Keratinocyte (primary cell): ENCODE measurements around the gene TSC22D4. TPM values are rescaled to one million over a fixed set of nuclear protein-coding genes. Genes with fewer than 3 reads are reported as not detected.

Source experiments
- DNase-seq: peaks from one replicate; pipeline ENCODE4 v3.0.0-alpha.2; 2011; ENCODE audit warnings: low read depth, missing footprints, low spot score
- FAIRE-seq: peaks from 2 replicates; lab custom pipeline; 2011; peaks lifted over from hg19 to GRCh38; lab: Jason Lieb, UNC
- H2AFZ ChIP-seq: 2 replicates; pipeline ENCODE4 v1.6.0; 2012; ENCODE audit warnings: low read length, control low read depth, inconsistent platforms; ENCODE audit not compliant: control insufficient read depth
- H3K27ac ChIP-seq: 2 replicates; pipeline ENCODE4 v1.5.1; 2011; ENCODE audit warnings: low read length; ENCODE audit not compliant: control insufficient read depth, insufficient read depth
- H3K27me3 ChIP-seq: 3 replicates; pipeline ENCODE4 v1.6.0; 2011; ENCODE audit warnings: low read length; ENCODE audit not compliant: control insufficient read depth, insufficient read depth; ENCODE audit errors: extremely low read depth
- H3K36me3 ChIP-seq, 2 experiments: 2 replicates in 1 of 2; 3 replicates in 1 of 2; pipeline ENCODE4 v1.5.1; 2011; ENCODE audit warnings: low read length in 2 of 2, mild to moderate bottlenecking in 1 of 2; ENCODE audit not compliant: control insufficient read depth in 2 of 2, insufficient read depth in 2 of 2; ENCODE audit errors: extremely low read depth in 1 of 2
- H3K4me1 ChIP-seq: 3 replicates; pipeline ENCODE4 v1.5.1; 2011; ENCODE audit warnings: low read length; ENCODE audit not compliant: control insufficient read depth, insufficient read depth; ENCODE audit errors: extremely low read depth
- H3K4me2 ChIP-seq: 3 replicates; pipeline ENCODE4 v1.6.0; 2011; ENCODE audit warnings: low read depth, low read length; ENCODE audit not compliant: control insufficient read depth, insufficient read depth; ENCODE audit errors: extremely low read depth
- H3K4me3 ChIP-seq, 3 experiments: fragments of 200-600 bp in 1 of 3; sonication (generic) in 1 of 3; 2 replicates in 2 of 3; 3 replicates in 1 of 3; pipeline ENCODE4 v1.5.1; 2011 to 2016; ENCODE audit warnings: low read length in 3 of 3, mild to moderate bottlenecking in 3 of 3, control low read depth in 2 of 3, inconsistent platforms in 1 of 3, low read depth in 1 of 3, mixed read lengths in 1 of 3, mixed run types in 1 of 3, moderate library complexity in 1 of 3; ENCODE audit not compliant: control insufficient read depth in 2 of 3, insufficient read depth in 2 of 3; ENCODE audit errors: extremely low read depth in 1 of 3
- H3K79me2 ChIP-seq: 2 replicates; pipeline ENCODE4 v1.6.0; 2012; ENCODE audit warnings: low read length; ENCODE audit not compliant: control insufficient read depth, insufficient read depth
- H3K9ac ChIP-seq: 3 replicates; pipeline ENCODE4 v1.6.0; 2011; ENCODE audit warnings: low read length; ENCODE audit not compliant: control insufficient read depth, insufficient read depth; ENCODE audit errors: extremely low read depth
- H3K9me1 ChIP-seq: 3 replicates; pipeline ENCODE4 v1.6.0; 2011; ENCODE audit warnings: low read length; ENCODE audit not compliant: control insufficient read depth, insufficient read depth; ENCODE audit errors: extremely low read depth
- H3K9me3 ChIP-seq: 2 replicates; pipeline ENCODE4 v1.5.1; 2012; ENCODE audit warnings: low read depth, low read length; ENCODE audit not compliant: control insufficient read depth
- H4K20me1 ChIP-seq: 3 replicates; pipeline ENCODE4 v1.6.0; 2011; ENCODE audit warnings: low read length; ENCODE audit not compliant: control insufficient read depth, insufficient read depth; ENCODE audit errors: extremely low read depth
- EZH2 ChIP-seq: IDR thresholded peaks from one replicate; pipeline ENCODE4 v1.6.1; 2012; ENCODE audit warnings: inconsistent platforms, mild to moderate bottlenecking, low read length, moderate library complexity
- dilution Hi-C: fragments of 300-500 bp; cut with MboI; formaldehyde crosslinking; loops from one replicate; pipeline ENCODE4 v1.7.0; 2020; ENCODE audit warnings: low sequenced_read_pairs; ENCODE audit not compliant: extremely low pct_ligation_motif_present
- polyA plus RNA-seq, 5 experiments: library from polyadenylated mRNA; depleted of rRNA in 3 of 5; stranded (reverse) in 3 of 5; stranded (forward) in 1 of 5; unstranded in 1 of 5; fragments of >200 nt; gene quantifications; 1 replicate in 1 of 5; 2 replicates in 3 of 5; 3 replicates in 1 of 5; pipeline versions ENCODE4 v1.2.1 to v1.2.3, GENCODE V29; 2011 to 2012; ENCODE audit warnings: missing spikeins in 2 of 5, low read depth in 1 of 5, low replicate concordance in 1 of 5
- TF ChIP-seq, protein P1 (sequence below), 3 experiments: IDR thresholded peaks in 1 of 3; conservative IDR thresholded peaks in 1 of 3; optimal IDR thresholded peaks in 1 of 3; 2 replicates in 2 of 3; 3 replicates in 1 of 3; pipeline versions ENCODE3 to v1.5.1; 2011; ENCODE audit warnings: low read length in 3 of 3, mild to moderate bottlenecking in 3 of 3, moderate library complexity in 2 of 3, control low read depth in 1 of 3, inconsistent platforms in 1 of 3; ENCODE audit not compliant: insufficient read depth in 2 of 3; ENCODE audit errors: extremely low read depth in 1 of 3

Gene TSC22D4
- polyA plus RNA-seq, 1 donor (not counting 4 experiments of a cell fraction or from before 2014, with no cell fraction given) = 8.4 TPM

DNA sequence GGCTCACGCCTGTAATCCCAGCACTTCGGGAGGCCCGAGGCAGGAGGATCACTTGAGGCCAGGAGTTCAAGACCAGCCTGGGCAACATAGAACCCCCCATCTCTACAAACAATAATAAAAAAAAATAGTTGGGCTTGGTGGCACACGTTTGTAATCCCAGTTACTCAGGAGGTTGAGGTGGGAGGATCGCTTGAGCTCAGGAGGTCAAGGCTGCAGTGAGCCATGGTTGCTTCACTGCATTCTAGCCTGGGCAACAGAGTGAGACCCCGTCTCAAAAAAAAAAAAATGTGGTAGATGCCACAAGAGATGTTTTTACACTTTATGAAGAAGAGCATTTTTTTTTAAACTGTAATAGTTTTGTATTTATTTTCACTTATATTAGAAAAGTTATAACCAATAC, 17.5 kb upstream of the TSC22D4 start:
- dilution Hi-C loops = no loop called here
- Histone ChIP-seq H4K20me1 (no peaks in the 10 kb centered on the region), H3K4me2 (no peak overlapping the region), H3K9me1 (no peaks in the 10 kb centered on the region), H3K36me3 (no peaks in the 10 kb centered on the region), H2AFZ (no peak overlapping the region), H3K27ac (no peak overlapping the region), H3K9ac (no peak overlapping the region), H3K27me3 (no peaks in the 10 kb centered on the region), H3K9me3 (no peaks in the 10 kb centered on the region), H3K4me3 (no peak overlapping the region), H3K4me1 (peaks cover 12% of the 10 kb centered on the region), H3K79me2 (no peaks in the 10 kb centered on the region)
- TF ChIP-seq EZH2 = no peak
- TF ChIP-seq, protein P1, sequence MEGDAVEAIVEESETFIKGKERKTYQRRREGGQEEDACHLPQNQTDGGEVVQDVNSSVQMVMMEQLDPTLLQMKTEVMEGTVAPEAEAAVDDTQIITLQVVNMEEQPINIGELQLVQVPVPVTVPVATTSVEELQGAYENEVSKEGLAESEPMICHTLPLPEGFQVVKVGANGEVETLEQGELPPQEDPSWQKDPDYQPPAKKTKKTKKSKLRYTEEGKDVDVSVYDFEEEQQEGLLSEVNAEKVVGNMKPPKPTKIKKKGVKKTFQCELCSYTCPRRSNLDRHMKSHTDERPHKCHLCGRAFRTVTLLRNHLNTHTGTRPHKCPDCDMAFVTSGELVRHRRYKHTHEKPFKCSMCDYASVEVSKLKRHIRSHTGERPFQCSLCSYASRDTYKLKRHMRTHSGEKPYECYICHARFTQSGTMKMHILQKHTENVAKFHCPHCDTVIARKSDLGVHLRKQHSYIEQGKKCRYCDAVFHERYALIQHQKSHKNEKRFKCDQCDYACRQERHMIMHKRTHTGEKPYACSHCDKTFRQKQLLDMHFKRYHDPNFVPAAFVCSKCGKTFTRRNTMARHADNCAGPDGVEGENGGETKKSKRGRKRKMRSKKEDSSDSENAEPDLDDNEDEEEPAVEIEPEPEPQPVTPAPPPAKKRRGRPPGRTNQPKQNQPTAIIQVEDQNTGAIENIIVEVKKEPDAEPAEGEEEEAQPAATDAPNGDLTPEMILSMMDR (optimal IDR thresholded peaks at IDR 0.05 in 1 of 3, IDR thresholded peaks at IDR 0.05 in 1 of 3, conservative IDR thresholded peaks at IDR 0.05 in 1 of 3; ENCODE audit: extremely low read depth in 1 of 3, insufficient read depth in 2 of 3, low read length in 3 of 3) = no peak
- DNase-seq (no peak), FAIRE-seq (no peak)

DNA sequence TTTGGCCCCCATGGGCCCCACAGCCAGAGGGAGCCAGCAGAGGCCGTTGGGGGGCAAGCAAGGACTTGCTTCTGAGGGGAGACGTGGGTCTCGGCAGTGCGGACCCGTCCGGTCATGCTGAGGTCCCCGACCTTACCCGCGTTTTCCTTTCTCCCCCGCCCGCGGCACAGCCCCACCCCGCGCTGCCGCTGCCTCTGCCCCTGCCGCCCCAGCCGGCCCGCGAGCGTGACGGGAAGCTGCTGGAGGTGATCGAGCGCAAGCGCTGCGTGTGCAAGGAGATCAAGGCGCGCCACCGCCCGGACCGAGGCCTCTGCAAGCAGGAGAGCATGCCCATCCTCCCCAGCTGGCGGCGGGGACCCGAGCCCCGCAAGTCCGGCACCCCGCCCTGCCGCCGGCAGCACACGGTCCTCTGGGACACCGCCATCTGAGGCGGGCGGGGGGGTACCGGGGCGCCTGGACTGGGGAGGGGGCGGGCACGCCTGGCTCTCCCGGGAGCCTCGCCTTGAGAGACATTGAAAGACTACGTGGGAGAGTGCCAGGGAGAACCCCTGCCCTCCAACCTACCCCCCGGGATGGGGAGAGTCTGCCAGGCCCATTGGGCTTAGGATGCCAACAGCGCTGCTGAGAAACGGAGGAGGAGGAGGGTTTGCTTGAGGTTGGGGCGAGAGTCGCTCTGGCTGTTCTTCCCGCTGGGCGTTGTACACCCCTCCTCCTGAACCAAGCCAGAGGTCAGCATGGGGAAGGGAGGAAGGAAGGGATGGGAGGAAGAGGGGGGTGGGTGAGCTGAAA, 14.7 kb upstream of the TSC22D4 start:
- no peaks in the 10 kb centered on the region for H3K79me2 ChIP-seq
- H3K4me3 ChIP-seq = peak overlapping the region; percentile 14 to 42 (median 29)
- no peak overlapping the region for H3K9ac ChIP-seq
- TF ChIP-seq, protein P1 (optimal IDR thresholded peaks at IDR 0.05 in 1 of 3, IDR thresholded peaks at IDR 0.05 in 1 of 3, conservative IDR thresholded peaks at IDR 0.05 in 1 of 3; ENCODE audit: extremely low read depth in 1 of 3, insufficient read depth in 2 of 3, low read length in 3 of 3) = peak in 2 of 3 experiments; percentile 3 to 17
- TF ChIP-seq EZH2 = no peak
- no peak for DNase-seq
- peaks cover 12% of the 10 kb centered on the region for H3K4me1 ChIP-seq
- H3K36me3 ChIP-seq = no peaks in the 10 kb centered on the region
- H4K20me1 ChIP-seq = no peaks in the 10 kb centered on the region
- peak overlapping the region; percentile 64 for H3K4me2 ChIP-seq
- no peaks in the 10 kb centered on the region for H3K9me3 ChIP-seq
- dilution Hi-C loops = no loop called here
- no peak overlapping the region for H3K27ac ChIP-seq
- H3K27me3 ChIP-seq = no peaks in the 10 kb centered on the region
- H3K9me1 ChIP-seq = no peaks in the 10 kb centered on the region
- FAIRE-seq = no peak
- H2AFZ ChIP-seq = peak overlapping the region; percentile 70
